ENCODE results near the gene LPAR5. TPM values are rescaled to one million over a fixed set of nuclear protein-coding genes. Genes with fewer than 3 reads are reported as not detected.
"Not testable (repeated sequence)": the region's sequence is repeated elsewhere in the genome, so short reads cannot be mapped to it uniquely, and the experiment has no call there.

The LPAR5 gene
- total and polyA plus RNA-seq, 2 donors, result 1.7 to 2.2 TPM

DNA sequence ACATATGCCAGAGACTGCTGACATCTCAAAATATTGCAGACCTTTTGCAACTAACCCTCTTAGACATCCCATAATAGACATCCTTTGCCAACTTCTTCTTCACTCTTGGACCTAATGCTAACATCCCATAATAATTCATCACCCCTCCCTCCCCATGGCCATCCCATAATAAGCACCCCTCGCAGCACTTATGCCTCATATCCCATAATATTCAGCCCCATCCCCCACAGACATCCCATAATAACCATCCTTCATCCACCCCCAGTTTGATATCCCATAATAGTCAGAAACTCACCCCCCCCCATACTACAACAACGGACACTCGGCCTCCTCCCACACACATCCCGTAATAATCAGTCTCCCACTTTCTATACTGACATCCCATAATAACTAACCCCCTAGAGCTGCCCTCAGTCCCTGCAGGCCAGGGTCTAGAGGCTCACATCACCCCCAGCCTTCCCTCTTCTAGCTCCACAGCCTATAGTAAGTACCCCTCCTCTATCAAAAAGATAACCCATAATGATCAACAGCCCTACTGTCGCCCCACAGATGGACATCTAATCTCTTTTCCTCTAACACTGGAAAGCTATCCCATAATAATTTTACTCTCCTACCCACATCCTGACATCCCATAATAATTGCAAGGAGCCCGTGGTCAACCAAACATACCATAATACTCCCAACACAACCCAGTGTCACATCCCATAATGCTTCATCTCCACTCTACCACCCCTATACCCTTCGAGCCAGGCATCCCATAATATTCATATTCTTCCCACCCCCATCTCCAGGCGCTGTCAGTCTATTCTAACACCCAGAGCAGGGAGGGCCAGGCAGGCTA is 27.8 kb downstream of the LPAR5 start:
- no peak overlapping the region for H3K4me3 ChIP-seq (ENCODE audit: low read depth, low read length)
- peaks cover 3% of the 10 kb centered on the region for H3K4me1 ChIP-seq (ENCODE audit: insufficient read depth)
- DNase-seq (ENCODE audit: extremely low spot score), result no peak
- peak overlapping the region; percentile 76 for H3K27ac ChIP-seq (ENCODE audit: low read depth)
- H3K36me3 ChIP-seq (ENCODE audit: insufficient read depth), result no peaks in the 10 kb centered on the region
- WGBS, result 4% methylated on average over 8 of the region's 8 CpGs

GRCh38 chr12:6606331-6607131 is 29.2 kb downstream of the LPAR5 start:
- Histone ChIP-seq H3K36me3 (ENCODE audit: insufficient read depth) (no peaks in the 10 kb centered on the region), H3K4me1 (ENCODE audit: insufficient read depth) (no peaks in the 10 kb centered on the region), H3K4me3 (ENCODE audit: low read depth, low read length) (peak overlapping the region; percentile 94), H3K27ac (ENCODE audit: low read depth) (peak overlapping the region; percentile 95)
- DNase-seq (ENCODE audit: extremely low spot score), result no peak
- WGBS, result 2% methylated on average over 67 of the region's 70 CpGs

DNA sequence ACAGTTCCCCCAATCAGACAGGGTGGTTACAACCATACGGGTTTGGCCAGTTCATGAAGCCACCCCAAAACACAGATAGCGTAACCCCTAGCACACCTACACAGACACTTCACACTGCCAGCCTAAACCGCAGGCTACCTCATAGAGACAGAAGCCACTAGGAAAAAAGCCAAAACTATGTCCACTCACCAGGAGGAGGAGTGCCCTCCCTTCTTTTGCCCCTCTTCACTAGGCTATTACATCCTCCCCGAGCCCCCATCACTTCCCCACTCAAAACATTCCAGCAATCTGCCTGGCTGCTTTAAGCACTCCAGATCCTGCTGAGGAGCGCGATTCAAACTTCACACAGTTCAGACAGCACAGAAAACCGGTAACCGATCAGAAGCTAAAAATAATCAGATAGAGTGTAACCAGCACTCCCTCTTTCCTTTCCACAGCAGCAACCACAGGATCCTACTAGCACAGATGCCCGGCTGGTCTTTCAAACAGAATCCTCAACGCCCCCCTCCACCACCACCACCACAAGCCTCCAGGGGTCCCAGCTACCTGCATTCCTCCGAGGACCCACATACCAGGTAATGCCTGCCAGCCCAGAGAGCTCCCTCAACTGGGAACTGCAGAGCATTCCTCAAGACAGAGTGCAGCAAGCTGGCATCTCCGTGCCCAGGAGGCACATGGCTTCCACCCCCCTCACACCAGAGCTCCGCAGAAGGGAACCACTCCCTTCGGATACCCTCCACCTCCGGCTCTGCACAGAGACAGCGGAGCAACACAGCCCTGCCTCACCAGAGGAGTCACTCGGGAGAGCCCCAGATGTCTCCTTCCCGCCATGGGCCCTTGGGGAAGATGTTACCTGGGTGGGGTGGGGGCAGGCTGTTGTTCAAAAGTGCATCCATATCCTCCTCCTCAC is 30.1 kb downstream of the LPAR5 start:
- no peaks in the 10 kb centered on the region for H3K4me1 ChIP-seq (ENCODE audit: insufficient read depth)
- H3K27ac ChIP-seq (ENCODE audit: low read depth), result peak overlapping the region; percentile 35
- H3K36me3 ChIP-seq (ENCODE audit: insufficient read depth), result no peaks in the 10 kb centered on the region
- H3K4me3 ChIP-seq (ENCODE audit: low read depth, low read length), result peak overlapping the region; percentile 94
- DNase-seq (ENCODE audit: extremely low spot score), result no peak
- 4% methylated on average over 18 of the region's 18 CpGs for WGBS

DNA sequence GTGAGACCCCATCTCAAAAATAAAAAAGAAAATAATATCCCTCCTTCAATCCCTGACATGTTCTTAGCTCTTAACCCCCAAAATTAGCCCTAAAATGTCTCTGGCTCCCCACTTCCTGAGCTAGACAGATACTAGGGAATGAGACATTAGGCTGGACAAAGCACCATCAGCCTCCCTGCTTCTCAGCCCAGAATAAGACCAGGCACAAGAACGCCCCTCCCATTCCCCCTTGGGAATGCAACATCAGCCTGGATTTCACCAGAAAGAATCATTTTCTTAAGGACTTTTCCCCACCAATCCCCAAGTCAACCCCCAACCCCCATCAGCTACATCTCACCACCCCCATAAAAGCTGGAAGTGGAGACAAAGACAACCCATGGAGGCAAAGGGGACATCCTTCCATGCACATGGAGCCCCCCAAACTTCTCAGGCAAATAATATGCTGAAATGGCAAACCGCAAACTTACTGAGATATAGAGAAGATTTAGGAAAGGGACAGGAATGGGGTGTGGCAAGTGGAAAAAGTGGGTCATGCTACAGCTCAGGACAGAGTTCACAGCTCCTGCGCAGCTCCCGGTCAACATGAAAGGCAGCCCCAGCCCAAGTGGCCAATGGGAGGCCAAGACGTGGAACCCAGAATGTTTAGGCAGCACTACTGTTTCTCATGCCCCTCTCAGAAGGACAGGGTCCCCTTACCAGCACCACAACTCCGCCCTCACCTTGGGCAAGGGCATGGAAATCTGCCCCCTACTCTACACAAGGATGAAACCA is 31.3 kb downstream of the LPAR5 start:
- Histone ChIP-seq H3K4me3 (ENCODE audit: low read depth, low read length) (peak overlapping the region; percentile 94), H3K27ac (ENCODE audit: low read depth) (no peak overlapping the region), H3K36me3 (ENCODE audit: insufficient read depth) (peaks cover 8% of the 10 kb centered on the region), H3K4me1 (ENCODE audit: insufficient read depth) (no peaks in the 10 kb centered on the region)
- WGBS, result 42% methylated on average over 6 of the region's 6 CpGs
- DNase-seq (ENCODE audit: extremely low spot score), result no peak

- no peak for DNase-seq (ENCODE audit: extremely low spot score)
- no peaks in the 10 kb centered on the region for H3K4me1 ChIP-seq (ENCODE audit: insufficient read depth)
- H3K4me3 ChIP-seq (ENCODE audit: low read depth, low read length), result peak overlapping the region; percentile 1
- 12% methylated on average over 6 of the region's 6 CpGs for whole genome bisulfite sequencing
- H3K36me3 ChIP-seq (ENCODE audit: insufficient read depth), result peaks cover 10% of the 10 kb centered on the region
- no peak overlapping the region for H3K27ac ChIP-seq (ENCODE audit: low read depth)
These were observed 32.6 kb downstream of the LPAR5 start for GRCh38 chr12:6603095-6603567.

GRCh38 chr12:6602526-6602925 is 33.2 kb downstream of the LPAR5 start:
- 44% methylated on average over 3 of the region's 3 CpGs for WGBS
- Histone ChIP-seq H3K36me3 (ENCODE audit: insufficient read depth) (peaks cover 10% of the 10 kb centered on the region), H3K4me1 (ENCODE audit: insufficient read depth) (no peaks in the 10 kb centered on the region), H3K4me3 (ENCODE audit: low read depth, low read length) (no peak overlapping the region), H3K27ac (ENCODE audit: low read depth) (no peak overlapping the region)
- no peak for DNase-seq (ENCODE audit: extremely low spot score)

GRCh38 chr12:6595673-6596072 is 40.1 kb downstream of the LPAR5 start:
- H3K4me3 ChIP-seq (ENCODE audit: low read depth, low read length); H3K4me1 ChIP-seq (ENCODE audit: insufficient read depth); DNase-seq (ENCODE audit: extremely low spot score); H3K27ac ChIP-seq (ENCODE audit: low read depth): not testable (repeated sequence)
- WGBS, result 85% methylated on average over 10 of the region's 10 CpGs
- peaks cover 30% of the 10 kb centered on the region for H3K36me3 ChIP-seq (ENCODE audit: insufficient read depth)

- WGBS, result 94% methylated on average over 8 of the region's 8 CpGs
- Histone ChIP-seq H3K4me1 (ENCODE audit: insufficient read depth) (no peaks in the 10 kb centered on the region), H3K4me3 (ENCODE audit: low read depth, low read length) (no peak overlapping the region), H3K27ac (ENCODE audit: low read depth) (no peak overlapping the region), H3K36me3 (ENCODE audit: insufficient read depth) (peaks cover 22% of the 10 kb centered on the region)
- DNase-seq (ENCODE audit: extremely low spot score), result no peak
These were observed 43.7 kb downstream of the LPAR5 start for GRCh38 chr12:6592087-6592486.

GRCh38 chr12:6586569-6586968 is 49.2 kb downstream of the LPAR5 start:
- H3K4me3 ChIP-seq (ENCODE audit: low read depth, low read length); H3K27ac ChIP-seq (ENCODE audit: low read depth); H3K36me3 ChIP-seq (ENCODE audit: insufficient read depth); H3K4me1 ChIP-seq (ENCODE audit: insufficient read depth); DNase-seq (ENCODE audit: extremely low spot score): not testable (repeated sequence)
- 97% methylated on average over 8 of the region's 8 CpGs for WGBS

- Histone ChIP-seq H3K4me3 (ENCODE audit: low read depth, low read length) (no peak overlapping the region), H3K4me1 (ENCODE audit: insufficient read depth) (no peaks in the 10 kb centered on the region), H3K36me3 (ENCODE audit: insufficient read depth) (peaks cover 2% of the 10 kb centered on the region), H3K27ac (ENCODE audit: low read depth) (no peak overlapping the region)
- 83% methylated on average over 10 of the region's 10 CpGs for WGBS
- no peak for DNase-seq (ENCODE audit: extremely low spot score)
These were observed 51.5 kb downstream of the LPAR5 start for GRCh38 chr12:6584293-6584692.

DNA sequence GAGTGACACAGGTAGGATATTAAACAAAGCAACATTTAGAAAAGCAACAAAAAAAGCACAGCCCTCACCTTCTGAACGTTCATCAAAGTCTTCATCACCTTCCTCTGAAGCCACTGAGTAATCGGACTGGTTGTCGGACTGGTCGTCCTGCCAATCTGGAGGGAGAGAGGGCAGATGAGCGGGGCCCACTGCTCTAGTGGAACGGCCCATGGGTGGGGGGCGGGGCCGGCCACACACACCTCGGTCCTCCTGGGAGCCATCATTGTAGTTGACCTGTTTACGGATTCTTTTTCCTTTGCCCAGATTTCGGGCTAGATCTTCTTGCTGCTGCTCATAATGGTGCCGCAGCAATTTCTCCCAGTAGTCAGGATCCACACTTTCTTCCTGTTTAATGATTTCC is 52.8 kb downstream of the LPAR5 start:
- H3K4me3 ChIP-seq (ENCODE audit: low read depth, low read length), result no peak overlapping the region
- peaks cover 3% of the 10 kb centered on the region for H3K36me3 ChIP-seq (ENCODE audit: insufficient read depth)
- no peak overlapping the region for H3K27ac ChIP-seq (ENCODE audit: low read depth)
- WGBS, result 90% methylated on average over 12 of the region's 12 CpGs
- H3K4me1 ChIP-seq (ENCODE audit: insufficient read depth), result no peaks in the 10 kb centered on the region
- DNase-seq (ENCODE audit: extremely low spot score), result no peak

DNA sequence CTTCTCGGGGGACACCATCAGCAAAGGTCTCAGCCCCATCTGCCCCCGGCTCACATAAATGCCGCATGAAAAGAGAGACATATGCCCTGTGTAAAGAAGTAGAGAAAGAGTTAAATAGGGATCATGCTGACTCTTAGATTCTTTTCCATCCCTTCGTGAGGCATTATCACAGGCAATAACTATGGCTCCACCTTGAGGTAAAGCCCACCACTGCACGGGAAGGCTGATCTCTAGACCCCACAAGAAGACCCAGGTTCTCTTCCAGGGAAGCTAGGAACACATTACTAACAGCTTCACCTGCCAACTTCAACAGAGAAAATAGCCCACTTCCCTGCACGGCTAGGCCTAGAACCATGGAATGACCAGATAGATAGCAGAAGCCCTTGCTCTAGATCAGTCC is 53.6 kb downstream of the LPAR5 start:
- Histone ChIP-seq H3K27ac (ENCODE audit: low read depth) (no peak overlapping the region), H3K4me3 (ENCODE audit: low read depth, low read length) (no peak overlapping the region), H3K4me1 (ENCODE audit: insufficient read depth) (no peaks in the 10 kb centered on the region), H3K36me3 (ENCODE audit: insufficient read depth) (peaks cover 3% of the 10 kb centered on the region)
- 64% methylated on average over 6 of the region's 6 CpGs for WGBS
- no peak for DNase-seq (ENCODE audit: extremely low spot score)
